ENCODE results near the gene SLIT1.
A peak's percentile ranks its signal among the peaks of the same experiment; 100 is the strongest.
"Not testable (repeated sequence)": the region's sequence is repeated elsewhere in the genome, so short reads cannot be mapped to it uniquely, and the experiment has no call there.

SLIT1 gene

DNA sequence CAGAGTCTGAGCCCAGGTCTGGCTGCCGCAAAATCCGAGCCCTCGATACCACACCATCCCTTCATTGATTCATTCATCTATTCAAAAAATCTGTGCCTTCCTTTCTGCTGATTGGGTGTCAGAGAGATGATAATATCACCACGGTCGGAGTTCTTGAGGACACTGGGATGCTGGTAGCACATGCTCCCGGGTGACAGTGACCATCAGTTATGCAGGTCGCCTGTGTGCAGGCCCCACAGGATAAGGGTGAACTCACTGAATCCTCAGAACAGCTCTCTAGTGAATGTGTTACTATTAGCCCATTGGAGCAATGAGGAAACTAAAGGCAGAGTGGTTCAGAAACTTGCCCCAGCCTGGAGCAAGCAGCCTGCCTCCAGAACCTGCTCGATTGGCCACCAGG, 145.1 kb downstream of the SLIT1 start:
- no peak for DNase-seq (ENCODE audit: low read depth)

DNA sequence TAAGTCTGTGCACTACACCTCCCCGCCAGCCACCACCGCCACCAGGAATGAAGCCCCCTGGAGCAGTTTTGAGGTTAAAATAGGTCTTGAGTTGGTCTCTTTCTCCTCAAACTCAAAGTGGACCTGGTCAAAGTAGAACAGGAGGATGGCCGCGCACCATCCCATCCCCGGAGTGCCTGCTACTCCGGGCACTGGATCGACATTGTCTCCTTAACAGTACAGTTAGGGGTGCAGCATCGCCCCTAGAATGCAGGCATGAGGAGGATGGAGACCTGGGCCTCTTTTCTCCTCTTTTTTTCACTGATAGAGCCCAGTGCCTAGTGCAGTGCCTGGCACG, 145.5 kb downstream of the SLIT1 start:
- DNase-seq (ENCODE audit: low read depth), result no peak

DNA sequence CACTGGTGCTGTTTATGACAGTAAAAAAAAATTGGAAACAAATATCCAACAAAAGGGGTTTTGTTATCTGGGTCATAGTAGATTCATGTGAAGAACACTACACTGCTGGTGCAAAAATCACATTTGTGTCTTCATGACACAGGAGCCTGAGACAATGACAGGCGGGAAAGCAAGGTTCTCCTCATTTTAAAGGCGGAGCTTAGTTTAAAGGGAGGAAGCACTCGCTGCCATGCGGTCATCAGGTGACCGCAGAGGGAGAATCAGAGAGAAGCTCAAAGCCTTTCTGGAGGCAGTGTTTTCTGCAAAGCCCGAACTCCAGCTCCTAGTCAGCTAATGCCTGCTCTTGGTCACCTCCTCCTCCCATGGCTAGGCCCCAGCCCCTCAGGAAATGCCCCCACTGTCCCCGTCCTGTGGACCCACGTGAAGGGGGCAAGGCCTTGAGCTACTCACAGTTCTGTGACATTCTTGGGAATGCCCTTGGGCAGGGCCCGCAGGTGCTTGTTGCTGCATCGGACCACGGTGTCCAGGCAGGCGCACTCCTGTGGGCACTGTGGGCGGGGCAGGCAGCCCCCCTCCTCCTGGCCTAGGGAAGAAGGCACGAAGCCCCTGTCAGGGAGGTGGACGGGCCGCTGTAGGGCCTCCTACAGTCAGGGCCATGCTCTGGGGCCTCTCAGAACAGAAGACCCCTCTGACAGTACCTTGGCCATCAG, 146.1 kb downstream of the SLIT1 start:
- DNase-seq (ENCODE audit: low read depth), result no peak

DNA sequence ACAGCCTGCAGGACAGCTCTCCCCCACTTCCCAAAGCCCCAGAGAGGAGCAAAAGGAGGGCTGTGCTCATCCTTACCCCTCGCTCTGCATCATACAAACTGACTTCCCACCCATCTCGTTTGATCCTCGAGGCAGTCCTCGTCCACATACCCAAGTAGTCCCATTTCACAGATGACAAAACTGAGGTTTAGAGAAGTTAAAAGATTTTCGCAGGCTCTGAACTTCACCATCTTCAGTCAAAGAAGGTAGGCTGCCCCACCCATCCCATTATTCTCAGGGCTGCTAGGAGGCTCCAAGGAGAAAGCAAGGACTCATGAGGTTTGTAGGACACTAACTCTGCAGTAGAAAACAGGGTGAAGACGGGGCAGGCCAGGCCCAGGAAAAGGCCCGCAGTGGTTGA, 147.1 kb downstream of the SLIT1 start:
- no peak for DNase-seq (ENCODE audit: low read depth)

DNA sequence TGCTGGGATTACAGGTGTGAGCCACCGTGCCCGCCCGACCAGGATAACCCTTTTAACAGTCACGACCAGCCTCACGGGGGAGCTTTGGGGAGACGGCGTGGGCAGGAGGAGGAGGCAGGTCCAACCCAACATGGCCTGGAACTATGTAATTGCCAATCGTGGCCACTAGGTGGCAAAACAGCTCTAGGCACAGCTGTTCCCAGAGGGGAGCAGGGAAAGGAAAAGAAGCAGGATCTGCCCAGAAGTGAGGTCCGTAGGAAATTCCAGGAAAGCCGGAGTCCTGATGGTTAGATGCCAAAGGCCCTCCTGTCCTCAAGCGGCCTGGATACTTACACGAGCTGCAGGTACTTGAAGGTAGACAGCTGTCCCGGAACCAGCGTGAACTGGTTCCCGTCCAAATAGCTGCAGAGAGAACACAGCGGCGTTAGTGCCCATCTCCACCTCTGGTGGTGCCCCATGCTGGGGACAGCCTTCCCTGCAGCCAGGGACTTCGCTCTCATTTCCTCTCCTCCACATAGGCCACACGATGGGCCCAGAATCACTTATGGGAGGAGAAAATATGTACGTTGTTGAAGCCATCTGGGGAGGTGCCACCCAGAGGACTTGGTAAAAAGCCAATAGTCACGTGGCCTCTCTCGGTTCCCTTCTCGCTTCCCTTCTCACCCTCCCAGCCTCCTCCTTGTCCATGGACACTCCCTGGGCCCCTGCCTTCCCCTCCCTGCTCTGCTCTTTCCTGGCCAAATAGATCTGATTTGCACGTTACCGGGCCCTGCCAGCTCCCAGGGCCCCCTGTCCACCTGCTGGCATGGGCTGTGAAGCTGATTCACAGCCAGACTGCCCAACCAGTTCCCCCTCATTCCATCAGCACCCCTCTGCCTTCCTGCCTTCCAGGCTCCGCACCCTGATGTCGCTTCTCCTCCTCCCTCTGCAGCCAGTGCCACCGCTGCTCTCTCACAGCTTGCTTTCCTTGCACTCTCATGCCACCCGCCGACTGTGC, 148.1 kb downstream of the SLIT1 start:
- DNase-seq (ENCODE audit: low read depth), result peak; percentile 72

DNA sequence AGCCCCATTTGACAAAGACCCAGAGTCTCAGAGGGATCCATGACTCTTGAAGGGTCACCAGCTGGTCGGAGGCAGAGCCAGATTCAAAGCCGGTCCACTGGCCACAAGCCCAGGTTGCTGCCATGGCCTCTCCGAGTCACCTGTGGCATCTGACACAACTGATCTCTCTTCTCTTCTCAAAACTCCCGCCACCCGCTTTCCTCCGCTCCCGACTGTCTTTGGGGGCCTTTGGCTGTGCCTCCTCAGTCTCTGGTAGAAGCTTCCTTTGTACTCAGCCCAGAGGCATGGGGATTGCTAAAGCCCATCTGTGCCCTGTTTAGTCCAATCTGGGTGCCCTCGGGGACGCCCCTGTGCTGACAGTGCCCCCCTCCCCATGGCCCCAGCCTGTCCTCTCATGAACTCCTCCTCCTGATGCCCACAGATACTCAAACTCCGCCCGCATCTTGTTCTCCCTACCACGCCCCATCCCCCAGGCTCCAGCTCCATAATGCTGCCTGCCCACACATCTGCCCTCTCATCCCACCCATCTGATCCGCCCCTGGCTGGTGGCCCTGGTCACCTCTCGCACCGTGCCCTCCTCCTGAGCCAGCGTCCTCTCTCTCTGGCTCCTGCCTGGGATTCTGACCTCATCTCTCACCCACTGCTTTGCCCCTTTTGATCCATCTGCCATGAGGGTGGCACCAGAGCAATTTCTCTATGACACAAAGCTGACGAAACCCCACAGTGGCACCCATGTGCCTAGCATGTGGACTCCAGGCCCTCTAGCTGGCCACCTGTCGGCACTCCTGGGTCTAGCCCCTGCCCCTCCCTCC, 150.6 kb downstream of the SLIT1 start:
- no peak for DNase-seq (ENCODE audit: low read depth)

DNA sequence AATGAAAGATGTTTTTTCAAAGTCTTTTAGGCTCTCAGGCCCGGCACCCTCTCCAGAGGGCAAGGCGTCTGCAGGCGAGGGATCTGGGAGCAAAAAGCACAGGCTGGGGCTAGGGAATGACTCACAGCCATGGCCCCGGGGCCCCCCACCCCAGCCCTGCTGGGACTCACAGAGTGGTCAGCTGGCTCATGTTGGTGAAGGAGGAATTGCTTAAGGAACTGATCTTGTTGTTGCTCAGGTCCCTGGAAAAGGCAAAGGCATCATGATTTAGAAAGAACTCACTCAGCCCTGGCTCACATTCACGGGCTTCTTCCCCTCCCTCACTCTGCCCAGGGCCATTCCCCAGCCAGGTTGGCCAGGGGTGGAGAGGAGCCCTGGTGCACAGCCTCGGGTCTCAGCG, 151.5 kb downstream of the SLIT1 start:
- no peak for DNase-seq (ENCODE audit: low read depth)

DNA sequence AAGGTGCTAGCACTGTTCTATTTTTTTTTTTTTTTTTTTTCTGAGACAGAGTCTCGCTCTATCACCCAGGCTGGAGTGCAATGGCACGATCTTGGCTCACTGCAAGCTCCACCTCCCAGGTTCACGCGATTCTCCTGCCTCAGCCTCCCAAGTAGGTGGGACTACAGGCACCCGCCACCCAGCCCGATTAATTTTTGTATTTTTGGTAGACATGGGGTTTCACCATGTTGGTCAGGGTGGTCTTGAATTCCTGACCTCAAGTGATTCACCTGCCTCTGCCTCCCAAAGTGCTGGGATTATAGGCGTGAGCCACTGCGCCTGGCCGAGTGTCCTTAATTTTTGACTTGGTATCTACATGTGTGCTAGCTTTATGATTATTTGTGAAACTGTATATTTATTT, 151.9 kb downstream of the SLIT1 start:
- DNase-seq (ENCODE audit: low read depth), result not testable (repeated sequence)

DNA sequence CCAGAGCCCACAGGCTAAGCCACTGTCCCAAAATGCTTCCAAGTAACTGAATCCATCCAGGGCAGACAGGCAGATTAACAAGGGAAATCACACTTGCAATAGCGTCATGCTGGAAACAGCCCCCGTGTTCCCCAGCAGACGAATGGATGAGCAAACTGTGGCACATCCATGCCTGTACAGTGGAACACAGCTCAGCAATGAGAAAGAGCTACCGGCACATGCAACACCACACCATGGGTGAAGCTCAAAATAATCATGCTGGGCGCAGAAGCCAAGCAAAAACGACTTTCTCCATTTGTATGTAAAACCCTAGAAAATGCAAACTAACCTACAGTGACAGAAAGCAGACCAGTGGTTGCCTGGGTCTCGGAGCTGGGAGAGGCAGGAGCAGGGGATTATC, 153.1 kb downstream of the SLIT1 start:
- DNase-seq (ENCODE audit: low read depth), result no peak

DNA sequence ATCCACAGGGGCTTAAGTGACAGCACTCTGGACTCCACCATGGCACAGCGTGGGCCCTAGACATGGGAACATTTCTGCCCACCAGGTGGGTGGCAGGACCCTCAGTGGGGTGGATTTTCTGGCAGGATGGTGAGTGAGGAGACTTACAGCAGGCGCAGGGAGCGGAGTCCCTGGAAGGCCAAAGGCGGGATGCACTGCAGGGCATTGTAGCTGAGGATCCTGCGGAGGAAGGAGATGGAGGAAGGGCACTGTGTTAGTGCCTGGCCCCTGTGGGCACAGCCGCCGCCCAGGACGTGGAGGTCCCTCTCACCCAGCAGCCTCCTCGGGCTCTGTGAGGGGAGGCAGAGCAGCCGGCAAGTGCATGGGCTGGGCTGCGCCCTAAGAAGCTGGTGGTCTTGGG, 154.3 kb downstream of the SLIT1 start:
- DNase-seq (ENCODE audit: low read depth), result no peak

DNA sequence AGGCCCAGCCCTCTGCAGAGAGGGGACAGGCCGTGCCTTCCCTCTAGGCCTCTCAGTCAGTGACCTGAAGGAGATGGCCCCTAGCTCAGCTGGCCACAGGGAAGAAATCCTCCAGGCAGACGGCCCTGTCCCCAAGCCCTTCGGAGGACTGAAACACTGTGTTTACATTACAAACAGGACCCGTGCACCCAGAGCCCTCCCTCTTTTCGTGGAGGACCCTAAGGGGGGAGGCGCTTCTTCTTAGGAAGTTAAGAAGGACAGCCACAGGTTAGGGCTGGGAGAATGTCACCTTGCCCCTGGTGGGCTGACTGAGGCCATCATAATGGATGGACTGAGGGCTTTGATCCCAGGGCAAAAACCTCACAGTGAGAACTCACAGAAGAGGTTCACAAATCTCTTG, 154.9 kb downstream of the SLIT1 start:
- DNase-seq (ENCODE audit: low read depth), result no peak

DNA sequence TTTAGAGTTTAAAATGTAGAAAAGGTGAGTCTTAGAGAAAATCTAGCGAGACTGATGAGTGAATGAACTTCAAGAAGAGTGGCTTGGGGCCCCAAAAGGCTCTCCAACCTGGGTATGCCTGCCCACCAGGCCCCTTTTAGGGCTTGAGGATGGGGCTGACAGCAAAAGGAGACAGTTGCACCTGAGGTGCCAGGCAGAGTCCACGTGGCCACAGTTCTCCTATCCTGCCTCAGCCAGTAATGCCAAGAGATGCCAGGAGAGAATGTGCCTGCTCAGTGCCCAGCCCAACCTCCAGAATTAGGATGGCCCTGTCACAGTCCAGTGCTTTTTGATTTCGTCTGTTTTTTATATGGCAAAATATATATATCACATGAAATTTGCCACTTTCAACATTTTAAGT, 156.5 kb downstream of the SLIT1 start:
- no peak for DNase-seq (ENCODE audit: low read depth)

DNA sequence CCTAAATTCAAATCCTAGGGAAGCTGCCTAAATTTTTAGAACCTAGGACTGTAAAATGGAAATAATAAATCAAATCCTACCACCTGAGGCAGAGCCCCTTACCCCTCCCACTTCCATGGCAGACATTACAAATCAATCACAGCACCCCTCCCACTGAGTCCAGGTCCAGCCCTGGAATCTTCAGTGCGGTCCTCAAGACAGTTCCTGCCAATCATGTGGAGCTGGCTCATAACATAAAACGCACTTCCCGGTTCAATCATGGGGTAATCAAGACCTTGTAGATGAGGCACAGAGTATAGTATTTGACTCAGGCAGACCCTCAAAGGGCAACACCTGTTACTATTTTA, 157.0 kb downstream of the SLIT1 start:
- DNase-seq (ENCODE audit: low read depth), result no peak

DNA sequence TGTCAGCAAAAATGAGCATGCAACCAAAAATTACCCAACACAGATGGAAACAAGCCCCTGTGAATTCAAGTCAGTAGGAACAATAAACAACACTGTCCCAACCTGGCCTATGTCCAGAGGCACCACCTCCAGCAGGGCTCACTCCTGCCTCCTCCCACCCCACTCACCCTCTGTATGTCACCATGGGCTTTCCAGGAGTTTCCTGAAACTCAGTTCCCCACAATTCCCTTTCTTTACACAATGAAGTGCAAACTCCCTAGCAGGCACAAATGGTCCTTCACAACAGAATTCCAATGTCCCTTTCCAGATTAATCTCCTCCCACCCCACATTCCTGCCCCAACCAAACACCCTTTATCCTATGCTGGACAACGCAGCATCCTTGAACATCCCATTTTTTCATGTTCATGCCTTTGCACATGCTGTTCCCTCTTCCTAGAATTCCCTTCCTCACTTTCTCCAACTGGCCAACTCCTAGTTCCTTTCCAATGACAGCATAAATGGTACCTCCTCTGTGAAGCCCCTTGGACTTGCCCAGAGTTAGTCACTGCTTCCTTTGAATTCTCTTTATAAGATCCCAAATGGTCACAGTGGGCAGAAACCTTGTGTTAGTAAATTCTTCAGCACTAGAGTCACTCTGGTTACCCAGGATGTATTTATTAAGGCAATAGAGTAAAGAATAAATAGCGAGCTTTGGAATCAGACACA, 157.5 kb downstream of the SLIT1 start:
- no peak for DNase-seq (ENCODE audit: low read depth)

DNA sequence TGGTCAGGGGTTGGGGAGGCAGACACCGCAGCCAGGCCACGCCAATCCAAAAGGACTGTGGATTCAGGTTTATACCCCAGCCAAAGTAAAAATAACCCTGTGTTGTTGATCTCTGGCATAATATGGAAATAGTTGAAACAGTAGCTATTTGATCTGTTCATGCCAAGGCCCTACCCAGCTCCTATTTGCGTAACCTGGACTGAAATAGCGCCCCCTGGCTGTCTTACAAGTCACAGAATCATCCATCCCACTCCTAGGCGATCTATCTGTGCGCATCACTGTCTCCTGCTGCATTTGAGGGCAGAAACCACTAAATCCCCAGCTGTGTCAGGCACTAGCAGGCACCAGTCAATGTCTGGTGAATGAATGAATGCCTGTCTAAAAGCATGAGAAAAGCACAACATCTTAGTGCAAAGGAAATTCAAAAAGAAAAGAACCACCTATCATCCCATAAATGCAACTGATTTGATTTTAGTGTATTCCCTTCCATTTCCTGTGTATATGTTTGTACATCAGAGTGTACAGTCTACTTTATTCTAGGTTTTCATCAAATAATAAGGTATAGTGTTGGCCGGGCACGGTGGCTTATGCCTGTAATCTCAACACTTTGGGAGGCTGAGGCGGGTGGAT, 160.0 kb downstream of the SLIT1 start:
- DNase-seq (ENCODE audit: low read depth), result peak; percentile 64

DNA sequence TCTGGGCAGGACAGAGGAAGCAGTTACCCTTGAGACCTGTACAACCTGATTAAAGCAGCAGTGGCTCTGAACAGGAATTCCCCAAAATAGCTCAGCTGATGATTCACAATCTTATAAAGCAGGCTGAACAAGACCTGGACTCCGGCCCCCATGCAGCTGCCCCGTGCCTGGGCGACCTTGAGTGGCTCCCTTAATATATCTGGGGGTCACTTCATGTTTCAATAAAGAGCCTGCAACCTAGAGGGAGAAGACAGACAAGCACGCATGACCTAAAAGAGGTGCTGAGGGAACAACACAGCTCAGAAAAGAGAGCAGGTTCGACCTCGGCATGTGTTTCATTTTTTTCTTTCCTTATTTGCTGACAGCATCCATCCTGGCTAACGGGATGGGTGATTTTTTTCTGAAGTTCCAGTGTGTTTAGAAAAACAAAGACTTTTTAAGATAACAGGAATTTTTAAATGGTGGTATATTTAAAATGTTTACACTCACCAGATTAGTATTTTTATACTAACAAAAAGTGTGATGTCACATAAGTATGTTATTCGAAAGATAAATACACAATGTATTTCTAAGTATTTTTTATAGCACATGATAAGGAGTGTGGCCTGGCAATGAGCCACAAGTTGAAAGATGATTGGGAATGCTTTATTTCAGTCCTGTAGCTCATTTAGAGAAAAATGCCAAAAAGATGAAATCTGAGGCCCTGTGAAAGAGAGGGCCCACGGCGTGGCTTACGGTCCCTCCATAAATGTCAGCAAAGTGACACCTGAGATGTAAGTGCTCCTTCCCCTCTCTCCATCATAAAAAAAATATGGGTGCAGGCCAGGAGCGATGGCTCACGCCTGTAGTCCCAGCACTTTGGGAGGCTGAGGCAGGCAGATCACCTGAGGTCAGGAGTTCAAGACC, 161.3 kb downstream of the SLIT1 start:
- DNase-seq (ENCODE audit: low read depth), result no peak

DNA sequence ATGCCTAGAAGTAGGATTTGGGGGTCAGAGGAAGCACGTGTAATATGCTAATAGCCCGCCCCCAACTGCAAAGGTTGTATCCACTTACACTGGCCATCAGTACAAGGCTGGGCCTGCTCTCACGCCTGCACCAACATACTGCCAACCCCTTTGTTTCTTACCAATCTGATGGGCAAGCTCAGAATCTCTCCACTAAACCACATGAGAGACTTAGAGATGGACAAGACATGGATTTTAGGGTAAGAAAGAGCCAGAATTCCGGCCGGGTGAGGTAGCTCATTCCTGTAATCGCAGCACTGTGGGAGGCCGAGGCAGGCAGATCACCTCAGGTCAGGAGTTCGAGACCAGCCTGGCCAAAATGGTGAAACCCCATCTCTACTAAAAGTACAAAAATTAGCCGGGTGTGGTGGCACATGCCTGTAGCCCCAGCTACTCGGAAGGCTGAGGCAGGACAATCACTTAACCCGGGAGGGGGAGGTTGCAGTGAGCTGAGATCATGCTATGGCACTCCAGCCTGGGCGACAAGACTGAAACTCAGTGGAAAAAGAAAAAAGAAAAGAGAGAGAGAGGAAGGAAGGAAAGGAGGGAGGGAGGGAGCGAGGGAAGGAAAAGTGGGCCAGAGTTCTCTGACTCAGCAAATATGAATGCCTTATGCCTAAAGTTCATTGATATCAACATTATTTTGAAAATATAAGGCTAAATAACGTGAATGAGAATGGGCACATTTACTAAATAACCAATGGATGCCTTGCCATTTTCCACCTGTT, 162.2 kb downstream of the SLIT1 start:
- DNase-seq (ENCODE audit: low read depth), result no peak

DNA sequence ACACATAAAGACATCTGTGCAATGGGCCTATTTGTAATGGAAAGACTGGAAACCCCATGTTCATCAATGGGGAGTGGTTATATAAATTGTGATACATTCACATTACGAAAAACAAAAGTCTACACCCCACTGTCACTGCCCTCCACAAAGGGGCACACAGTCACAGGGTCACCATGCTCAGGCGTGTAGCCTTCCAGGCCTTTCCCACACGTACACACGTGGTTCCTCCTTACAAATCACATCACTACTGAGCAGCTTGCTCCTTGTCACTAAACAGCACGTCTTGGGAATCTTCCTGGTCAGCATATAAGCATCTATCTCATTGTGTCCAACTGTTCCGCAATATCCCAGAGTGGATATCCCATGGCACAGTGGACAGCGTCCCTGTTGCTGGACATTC, 163.1 kb downstream of the SLIT1 start:
- no peak for DNase-seq (ENCODE audit: low read depth)

DNA sequence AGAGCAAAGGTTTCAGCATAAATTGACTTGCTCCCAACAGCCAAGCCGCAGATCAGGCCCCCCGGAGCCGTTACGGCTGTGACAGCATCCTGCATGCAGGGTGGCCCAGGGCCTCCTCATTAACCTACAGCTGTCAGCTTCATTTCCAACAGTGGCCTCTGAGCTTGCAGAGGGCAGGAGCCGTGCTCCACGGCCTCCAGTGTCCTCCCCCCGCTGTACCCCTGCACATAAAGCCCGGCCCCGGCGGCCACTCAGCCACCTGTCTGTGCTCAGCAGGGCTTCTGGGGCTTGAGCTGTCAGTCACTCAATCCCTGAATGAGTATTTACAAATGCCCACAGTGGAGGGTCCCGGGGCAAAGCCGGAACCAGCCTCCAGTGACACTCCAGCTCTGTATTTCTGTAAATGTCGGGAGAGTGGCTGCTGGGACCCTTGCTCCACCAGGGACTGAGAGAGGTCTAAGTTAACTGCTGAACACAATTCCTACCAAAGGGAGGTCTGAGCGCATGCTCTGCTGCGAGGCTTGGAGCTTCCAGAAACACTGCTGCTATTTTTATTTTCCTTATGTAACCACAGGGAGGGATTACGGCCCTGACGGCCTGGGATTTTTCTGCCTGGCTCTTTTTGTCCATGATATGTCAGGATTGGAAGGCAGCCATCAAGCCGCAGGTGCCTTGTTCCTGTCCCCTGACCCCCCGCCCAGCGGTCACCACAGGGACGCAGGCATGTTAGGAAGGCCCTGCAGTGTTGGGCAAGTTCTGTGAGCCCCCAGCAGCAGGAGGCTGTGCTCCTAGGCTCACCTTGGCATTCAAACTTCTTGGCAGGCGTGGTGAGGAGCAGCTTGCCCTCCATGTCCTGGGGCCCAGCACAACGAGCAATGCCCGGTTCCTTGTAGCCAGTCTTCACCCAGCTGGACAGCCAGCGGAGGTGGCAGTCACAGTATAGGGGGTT, 165.0 kb downstream of the SLIT1 start:
- DNase-seq (ENCODE audit: low read depth), result no peak
